HK-2 (cell line): ENCODE measurements around the gene TACC3.

ENCODE experiments used
- DNase-seq: peaks from one replicate; pipeline ENCODE4 v3.0.0-alpha.2; 2018; ENCODE audit not compliant: unreplicated experiment

TACC3 gene

DNA sequence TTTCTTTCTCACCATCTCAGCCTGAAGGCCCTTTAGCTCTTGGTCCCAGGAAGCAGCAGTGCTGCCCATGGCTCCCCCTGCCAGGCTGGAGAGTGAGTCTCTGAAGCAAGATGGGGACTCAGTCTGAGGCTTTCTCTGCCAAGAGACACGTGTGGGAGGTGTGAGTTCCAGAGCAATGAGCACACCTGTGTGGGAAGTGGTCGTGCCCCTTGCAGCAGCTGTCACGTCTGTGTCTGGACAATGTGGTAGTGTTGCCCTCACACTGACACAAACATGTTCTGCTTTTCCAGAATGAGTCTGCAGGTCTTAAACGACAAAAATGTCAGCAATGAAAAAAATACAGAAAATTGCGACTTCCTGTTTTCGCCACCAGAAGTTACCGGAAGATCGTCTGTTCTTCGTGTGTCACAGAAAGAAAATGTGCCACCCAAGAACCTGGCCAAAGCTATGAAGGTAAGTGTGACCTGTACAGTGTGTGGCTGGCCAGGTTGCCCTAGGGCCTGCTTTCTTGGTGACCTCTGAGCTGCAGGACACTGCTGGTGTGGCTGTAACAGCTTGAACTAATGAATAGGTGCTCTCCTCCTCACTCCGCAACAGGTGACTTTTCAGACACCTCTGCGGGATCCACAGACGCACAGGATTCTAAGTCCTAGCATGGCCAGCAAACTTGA lies 1.9 kb downstream of the TACC3 start:
- DNase-seq, result no peak

DNA sequence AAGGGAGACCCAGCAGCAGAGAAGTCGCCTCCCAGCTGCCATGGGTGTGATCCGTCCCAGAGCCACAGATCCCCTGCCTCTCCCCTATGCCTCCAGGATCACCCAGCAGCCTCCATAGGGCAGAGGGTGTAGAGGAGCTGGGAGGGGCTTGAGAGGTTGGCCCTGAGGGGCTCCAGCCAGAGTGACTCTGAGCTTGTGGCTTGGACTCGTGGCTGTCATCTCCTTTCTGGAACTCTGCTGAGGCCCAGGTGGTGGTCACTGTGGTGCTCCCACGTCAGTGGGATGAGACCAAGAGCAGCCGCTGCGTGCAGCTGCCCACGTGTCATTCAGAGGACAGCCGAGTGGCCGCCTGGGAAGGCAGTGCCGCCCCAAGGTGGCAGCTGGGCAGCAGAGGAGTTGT lies 4.2 kb downstream of the TACC3 start:
- DNase-seq, result no peak

DNA sequence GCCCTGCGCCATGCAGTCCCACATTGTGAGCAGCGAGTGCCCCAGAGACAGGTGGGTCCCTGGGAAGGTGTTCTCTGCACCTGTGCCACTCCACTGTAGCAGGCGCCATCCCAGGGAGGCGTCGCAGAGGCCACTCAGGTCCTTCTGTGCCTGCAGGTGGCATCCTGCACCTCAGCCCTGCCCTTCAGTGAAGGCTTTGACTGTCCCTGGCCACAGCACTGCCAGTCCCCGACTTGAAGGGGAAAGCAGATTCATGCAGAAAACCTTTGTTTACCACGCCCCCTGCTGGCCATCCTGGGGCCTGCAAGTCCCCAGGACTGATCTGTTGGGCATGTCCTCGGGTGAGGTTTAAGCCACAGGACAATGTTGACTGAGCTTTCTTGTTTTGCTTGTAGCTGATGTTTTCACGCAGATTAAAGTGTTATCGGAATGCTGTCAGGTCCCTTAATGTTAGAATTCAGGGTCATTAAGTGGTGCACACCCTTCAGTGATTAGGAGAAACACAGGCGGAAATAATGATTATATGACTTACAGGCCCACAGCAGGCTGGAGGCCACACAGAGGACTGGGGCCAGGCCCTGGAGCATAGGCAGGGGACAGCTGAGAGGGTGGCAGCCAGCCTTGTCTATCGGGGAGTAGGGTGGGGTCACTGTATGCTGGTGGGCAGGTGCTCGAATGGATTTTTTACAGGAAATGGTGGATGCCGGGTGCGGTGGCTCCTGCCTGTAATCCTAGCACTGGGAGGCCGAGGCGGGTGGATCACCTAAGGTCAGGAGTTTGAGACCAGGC lies 5.0 kb downstream of the TACC3 start:
- peak; percentile 93 for DNase-seq

DNA sequence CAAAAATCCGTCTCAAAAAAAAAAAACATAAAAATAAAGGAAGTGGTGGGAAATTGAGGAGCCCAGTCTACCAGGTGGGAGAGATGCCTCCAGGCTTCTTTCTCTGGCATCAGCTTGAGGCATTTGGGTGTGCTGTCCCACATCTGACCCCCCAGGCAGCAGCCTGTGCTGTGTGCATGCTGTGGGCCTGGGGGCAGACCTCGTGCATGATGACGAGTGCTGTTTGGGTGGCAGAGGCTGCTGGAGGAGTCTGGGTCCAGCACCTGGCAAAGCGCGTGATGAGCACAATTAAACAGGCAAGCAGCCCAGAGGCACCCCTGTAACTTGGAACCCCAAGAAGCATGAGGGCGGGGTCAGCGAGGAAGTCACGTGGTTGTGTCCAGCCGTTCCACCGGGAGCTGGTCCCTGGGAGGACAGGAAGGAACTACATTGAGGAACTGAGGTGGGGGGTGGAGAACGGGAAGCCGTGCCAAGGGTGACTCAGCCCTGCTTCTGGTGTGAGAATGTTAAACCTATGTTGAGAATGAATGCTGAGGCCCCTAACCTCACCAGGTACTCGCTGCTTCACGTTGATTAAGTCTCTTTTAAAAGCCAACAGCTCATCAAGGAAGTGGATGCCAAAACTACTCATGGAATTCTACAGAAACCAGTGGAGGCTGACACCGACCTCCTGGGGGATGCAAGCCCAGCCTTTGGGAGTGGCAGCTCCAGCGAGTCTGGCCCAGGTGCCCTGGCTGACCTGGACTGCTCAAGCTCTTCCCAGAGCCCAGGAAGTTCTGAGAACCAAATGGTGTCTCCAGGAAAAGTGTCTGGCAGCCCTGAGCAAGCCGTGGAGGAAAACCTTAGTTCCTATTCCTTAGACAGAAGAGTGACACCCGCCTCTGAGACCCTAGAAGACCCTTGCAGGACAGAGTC lies 6.1 kb downstream of the TACC3 start:
- peak; percentile 91 for DNase-seq

DNA sequence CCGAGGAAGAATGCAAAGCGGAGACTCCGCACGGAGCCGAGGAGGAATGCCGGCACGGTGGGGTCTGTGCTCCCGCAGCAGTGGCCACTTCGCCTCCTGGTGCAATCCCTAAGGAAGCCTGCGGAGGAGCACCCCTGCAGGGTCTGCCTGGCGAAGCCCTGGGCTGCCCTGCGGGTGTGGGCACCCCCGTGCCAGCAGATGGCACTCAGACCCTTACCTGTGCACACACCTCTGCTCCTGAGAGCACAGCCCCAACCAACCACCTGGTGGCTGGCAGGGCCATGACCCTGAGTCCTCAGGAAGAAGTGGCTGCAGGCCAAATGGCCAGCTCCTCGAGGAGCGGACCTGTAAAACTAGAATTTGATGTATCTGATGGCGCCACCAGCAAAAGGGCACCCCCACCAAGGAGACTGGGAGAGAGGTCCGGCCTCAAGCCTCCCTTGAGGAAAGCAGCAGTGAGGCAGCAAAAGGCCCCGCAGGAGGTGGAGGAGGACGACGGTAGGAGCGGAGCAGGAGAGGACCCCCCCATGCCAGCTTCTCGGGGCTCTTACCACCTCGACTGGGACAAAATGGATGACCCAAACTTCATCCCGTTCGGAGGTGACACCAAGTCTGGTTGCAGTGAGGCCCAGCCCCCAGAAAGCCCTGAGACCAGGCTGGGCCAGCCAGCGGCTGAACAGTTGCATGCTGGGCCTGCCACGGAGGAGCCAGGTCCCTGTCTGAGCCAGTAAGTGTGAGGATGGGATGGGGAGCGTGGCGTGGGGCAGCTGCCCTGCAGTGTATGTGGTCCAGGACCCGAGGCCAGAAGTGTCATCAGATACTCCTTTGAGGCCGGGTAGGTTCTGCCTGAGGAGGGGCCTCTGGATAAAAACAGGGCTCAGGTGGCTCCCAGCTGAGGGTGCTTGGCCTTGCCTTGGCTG lies 7.0 kb downstream of the TACC3 start:
- DNase-seq, result no peak

DNA sequence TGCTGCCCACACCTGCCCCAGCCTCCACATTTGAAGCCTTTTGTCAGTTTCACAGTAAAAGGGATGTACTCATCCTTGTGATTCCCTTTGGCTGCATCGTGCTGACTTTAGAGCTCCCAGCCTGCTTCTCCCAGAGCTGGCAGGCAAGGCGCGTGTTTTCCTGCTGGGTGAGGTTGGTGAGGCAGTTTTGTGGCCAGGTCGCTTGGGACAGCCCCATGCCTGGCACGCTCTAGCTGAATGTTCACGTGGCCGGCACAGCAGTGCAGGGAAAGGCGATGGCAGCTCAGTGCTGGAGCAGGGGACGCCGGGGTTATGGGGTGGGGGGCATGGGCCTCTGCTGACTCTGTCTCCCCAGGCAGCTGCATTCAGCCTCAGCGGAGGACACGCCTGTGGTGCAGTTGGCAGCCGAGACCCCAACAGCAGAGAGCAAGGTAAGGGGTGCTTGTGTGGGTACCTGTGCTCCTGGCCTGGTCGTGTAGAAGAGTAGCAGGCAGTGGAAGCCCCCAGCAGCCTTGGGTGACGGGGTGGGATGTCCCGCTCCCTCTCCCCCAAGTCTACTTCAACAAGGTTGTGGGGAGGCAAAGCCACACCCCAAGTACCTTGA lies 9.3 kb downstream of the TACC3 start:
- DNase-seq, result no peak

DNA sequence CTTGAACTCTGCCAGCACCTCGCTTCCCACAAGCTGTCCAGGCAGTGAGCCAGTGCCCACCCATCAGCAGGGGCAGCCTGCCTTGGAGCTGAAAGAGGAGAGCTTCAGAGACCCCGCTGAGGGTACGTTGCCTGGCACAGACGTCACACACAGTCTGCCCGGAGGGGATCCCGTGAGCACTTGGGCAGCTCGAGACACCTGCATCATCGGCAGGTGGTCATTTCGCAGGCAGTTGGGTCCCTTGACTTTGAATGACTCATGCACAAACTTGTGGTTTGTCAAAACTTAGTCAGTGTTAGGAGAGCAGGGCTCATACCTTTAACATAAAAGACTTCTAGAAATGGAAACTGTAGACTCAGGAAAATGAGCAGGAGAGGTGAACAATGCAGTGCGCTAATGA lies 9.9 kb downstream of the TACC3 start:
- DNase-seq, result peak; percentile 65

DNA sequence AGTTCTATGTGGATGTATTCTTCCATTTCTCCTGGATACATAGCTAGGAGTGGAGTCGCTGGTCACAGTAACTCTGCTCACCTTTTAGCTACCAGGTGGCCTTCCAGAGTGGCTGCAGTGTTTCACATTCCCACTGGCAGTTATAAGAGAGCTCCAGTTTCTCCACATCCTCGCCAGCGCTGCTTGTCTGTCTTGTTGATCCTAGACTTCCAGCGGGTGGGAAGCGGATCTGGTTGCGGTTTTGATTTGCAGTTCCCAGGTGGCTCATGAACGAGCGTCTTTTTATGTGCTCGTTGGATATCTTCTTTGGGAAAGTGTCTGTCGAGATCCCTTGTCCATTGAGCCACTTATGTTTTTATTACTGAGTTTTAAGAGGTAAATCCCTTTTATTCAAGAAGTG lies 11.6 kb downstream of the TACC3 start:
- no peak for DNase-seq

DNA sequence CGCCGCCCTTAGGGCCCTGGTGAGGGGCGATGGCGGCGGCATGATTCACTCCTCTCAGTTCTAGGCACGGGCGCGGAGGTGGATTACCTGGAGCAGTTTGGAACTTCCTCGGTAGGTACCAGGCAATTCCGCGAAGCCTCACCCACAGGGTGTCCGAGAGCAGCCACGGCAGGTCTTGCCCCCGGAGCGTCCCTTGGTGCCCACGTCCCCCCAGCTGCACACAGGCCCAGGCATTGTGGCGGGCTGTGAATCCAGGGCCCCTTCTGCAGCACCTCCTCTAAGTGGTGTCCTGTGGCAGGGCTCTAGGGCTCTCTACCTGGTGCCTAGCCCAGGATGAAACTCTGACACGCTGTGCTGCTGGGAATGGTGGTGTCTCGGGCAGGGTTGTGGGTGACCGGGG lies 13.9 kb downstream of the TACC3 start:
- DNase-seq, result no peak

DNA sequence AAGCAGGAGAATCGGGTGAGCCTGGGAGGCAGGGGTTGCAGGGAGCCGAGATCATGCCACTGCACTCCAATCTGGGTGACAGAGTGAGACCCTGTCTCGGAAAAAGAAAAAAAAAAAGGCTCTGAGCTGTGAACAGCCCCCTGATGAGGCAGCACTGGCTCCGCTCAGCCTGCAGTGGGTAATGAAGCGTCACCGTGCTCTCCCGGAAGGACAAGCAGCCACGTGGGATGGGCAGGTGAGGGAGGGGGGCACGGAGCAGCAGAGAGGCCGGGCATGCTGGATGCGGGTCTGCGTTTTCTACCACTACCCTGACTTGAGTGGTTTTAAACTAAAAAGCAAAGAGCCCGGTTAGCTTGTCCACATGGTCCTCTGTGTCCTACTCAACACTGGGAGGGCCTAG lies 15.5 kb downstream of the TACC3 start:
- DNase-seq, result no peak

DNA sequence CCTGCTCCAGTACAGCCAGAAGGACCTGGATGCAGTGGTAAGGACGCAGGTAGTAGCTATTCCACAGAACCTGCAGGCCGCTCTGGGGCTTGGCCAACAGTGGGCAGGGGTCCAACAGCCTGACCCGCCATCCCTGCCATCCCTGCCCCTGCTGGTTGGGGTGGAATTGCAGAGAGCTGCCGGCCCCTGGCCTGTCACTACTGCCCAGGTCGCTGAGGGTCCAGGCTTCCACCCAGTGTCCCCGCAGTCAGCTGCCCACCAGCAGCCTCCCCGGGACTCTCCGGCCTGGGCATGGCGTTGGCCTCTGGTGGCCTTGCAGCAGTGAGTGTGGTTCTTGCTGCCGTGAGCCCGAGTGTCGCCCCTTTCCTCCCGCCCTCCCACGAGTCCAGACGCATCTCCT lies 16.3 kb downstream of the TACC3 start:
- DNase-seq, result no peak

DNA sequence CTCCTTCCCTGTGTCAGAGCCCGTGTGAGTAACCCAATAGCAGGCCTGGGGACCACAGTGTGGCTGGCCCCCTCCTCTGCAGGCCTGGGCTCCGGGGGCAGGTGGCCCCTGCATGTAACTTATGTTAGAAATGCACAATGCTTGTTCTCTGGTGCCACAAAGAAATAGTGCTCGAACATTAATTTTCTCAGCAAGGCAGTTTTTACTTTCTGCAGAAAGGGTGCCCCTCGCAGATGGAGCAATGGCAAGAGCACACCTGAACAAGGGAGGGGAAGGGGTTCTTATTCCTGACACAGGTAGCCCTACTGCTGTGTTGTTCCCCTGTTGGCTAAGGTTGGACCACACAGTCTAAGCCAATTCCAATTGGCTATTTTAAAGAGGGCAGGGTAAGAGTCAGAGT lies 17.1 kb downstream of the TACC3 start:
- DNase-seq, result no peak

DNA sequence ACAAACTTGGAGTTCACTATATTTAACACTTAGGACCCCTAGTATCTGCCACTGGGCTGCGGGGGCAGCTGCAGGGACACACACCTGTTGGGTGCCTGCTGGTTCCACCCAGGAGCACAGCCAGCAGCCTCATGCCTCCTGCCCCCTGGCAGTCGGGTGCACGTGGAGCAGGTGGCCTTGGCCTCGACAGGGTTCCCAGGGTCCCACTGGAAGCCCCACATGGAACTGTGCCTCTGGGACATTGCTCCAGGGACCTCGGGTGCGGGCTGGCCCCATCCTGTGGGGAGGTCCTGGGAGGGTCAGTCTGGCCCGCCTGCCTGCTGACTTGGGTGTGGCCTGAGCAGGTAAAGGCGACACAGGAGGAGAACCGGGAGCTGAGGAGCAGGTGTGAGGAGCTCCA lies 18.0 kb downstream of the TACC3 start:
- no peak for DNase-seq

DNA sequence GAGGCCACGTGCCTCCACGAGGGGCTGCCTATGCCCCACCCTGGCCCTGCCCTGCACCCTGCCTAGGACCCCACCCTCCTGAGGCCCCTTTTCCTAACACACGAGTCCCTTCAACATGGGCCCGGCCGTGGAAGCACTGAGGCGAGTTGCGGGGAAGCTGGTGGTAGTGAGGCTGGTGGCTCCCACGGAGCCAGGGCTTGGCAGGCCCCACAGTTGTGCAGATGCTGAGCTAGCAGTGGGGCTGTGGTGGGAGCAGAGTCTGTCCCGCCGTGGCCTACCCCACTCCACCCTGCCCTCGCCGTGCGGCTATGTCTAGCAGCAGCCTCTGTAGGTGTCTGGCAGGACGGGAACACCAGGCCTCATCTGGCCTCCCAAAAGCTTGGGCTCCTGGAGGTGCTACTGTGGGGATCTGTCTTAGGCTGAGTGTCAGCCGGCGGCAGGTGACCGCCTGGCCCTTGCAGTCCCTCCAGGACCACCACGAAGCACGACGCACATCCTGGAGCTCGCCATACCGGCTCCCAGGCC lies 18.8 kb downstream of the TACC3 start:
- DNase-seq, result no peak

DNA sequence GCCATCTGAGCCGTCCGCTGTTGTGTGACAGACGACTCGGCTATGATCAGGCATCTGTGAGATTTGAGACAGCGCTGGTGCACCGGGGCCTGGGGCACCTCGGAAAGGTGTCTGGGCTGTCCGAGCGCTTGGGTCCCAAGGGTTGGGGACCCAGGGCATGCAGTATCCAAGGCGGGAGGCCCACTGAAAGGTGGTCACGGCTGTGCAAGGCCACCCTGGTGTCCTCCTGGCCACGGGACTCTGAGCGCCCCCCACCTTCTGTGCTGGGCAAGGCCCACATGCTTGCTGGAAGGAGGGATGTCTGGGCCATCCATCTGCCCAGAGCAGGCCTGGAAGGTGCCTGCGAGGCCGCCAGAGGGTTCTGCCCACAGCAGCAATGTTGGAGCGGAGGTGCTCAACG lies 19.9 kb downstream of the TACC3 start:
- no peak for DNase-seq

DNA sequence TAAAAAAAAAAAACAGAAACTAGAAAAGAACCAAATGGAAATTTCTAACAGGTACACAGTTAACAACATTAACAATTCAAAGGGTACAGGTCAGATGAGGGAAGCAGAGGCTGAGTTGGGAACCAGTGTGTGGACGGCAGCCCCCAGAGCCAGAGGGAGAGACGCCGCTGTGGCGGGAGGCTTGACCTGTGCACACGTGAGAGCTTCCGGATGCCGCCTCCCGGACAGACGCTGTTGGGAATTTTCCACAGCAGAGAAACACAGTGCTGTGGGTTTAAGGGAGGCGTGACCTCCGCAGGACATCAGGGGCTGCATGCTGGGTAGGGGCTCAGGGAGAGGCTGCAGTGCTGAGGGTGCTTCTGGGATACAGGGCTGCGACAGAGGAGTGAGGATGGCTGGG lies 22.2 kb downstream of the TACC3 start:
- no peak for DNase-seq

DNA sequence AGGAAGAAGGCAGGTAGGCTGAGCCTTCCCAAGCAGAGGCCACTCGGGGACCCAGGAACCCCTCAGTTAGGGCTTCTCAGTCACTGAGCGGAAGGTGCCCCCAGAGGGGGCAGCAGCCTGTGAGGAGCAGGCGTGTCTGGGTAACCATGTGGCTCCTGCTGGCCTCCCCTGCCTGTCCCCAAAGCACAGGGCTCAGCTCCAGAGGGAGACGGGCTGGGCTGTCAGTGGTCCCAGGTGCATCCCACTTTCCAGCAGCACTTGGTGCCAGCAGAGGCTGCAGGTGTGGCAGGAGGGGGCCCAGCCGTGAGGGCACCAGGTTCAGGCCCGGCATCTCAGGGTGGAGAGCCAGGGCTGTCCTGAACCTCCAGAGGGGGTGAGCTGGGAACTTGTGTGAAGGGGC lies 22.7 kb downstream of the TACC3 start:
- DNase-seq, result no peak

DNA sequence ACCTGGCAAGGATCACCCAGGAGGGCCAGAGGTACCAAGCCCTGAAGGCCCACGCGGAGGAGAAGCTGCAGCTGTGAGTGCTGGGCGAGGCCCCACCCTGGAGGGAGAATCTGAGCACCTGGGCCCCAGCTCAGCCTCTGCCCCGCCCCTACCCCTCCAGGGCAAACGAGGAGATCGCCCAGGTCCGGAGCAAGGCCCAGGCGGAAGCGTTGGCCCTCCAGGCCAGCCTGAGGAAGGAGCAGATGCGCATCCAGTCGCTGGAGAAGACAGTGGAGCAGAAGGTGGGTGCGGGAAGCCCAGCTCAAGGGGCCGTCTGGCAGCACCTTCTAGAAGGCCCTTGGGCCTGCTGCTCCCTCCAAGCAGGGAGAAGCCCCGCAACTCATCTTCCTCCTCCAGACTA lies 23.2 kb downstream of the TACC3 start:
- DNase-seq, result no peak

DNA sequence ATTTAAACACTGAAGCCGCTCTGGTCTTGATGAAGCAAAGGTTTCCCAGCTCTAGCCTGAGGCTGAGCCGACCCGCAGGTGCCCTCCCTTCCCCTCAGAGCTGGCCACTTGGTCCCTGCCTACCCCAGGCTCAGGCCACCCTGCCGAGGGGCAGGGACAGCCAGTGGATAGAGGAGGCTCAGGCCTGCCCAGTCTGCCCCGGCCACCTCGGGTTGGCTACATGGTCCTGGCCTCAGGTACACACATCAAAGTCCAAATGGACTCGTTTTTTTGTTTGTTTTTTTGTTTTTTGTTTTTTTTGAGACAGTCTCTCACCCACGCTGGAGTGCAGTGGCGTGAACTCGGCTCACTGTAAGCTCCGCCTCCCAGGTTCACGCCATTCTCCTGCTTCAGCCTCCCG lies 23.8 kb downstream of the TACC3 start:
- DNase-seq, result no peak

DNA sequence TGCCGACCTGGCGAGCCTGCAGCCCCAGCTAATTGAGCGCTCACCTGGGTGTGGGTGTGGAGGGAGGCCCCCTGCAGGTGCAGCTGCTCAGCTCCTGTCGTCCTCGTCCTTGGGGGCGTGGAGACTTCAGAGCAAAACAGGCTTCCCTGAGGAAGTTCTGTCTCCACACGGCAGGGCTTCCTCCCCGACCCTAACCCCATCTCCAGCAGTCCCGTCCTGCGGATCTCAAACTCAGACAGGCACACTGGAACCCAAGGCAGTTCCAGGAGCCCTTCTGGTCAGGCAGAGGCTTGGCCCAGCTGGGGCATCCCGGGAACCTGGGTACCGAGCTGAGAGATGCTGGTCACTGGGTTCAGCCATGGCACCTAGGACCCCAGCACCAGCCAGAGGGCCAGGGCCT lies 24.4 kb downstream of the TACC3 start:
- DNase-seq, result no peak

DNA sequence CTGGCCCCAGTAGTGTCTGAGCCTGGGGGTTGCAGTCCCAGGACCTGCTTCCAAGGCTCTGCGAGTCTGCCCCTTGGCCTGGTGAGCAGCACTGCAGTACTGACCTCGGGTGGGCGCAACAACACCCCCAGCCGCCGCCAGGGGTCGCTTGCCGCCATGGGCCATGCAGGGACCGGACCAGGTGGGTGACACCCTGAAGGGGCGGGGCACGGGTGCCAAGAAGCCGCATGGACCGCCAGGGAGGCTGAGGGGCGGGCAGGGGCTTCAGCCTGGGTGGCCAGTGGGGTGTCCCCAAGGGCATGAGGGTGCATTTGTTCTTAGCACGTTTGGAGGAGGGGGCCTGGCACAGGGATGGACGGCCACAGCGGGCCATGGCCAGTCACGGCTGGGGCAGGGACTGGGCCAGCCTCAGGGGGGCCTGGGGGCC lies 25.0 kb downstream of the TACC3 start:
- DNase-seq, result peak; percentile 60
